ENCODE results near the gene PRKCH. TPM values are rescaled to one million over a fixed set of nuclear protein-coding genes. Genes with fewer than 3 reads are reported as not detected.

Gene PRKCH
- total and polyA plus RNA-seq, 9 of the 15 experiments (the other 6 are each of a cell fraction or from before 2014, with no cell fraction given) = 0.61 to 4.4 (median 4.0) TPM

DNA sequence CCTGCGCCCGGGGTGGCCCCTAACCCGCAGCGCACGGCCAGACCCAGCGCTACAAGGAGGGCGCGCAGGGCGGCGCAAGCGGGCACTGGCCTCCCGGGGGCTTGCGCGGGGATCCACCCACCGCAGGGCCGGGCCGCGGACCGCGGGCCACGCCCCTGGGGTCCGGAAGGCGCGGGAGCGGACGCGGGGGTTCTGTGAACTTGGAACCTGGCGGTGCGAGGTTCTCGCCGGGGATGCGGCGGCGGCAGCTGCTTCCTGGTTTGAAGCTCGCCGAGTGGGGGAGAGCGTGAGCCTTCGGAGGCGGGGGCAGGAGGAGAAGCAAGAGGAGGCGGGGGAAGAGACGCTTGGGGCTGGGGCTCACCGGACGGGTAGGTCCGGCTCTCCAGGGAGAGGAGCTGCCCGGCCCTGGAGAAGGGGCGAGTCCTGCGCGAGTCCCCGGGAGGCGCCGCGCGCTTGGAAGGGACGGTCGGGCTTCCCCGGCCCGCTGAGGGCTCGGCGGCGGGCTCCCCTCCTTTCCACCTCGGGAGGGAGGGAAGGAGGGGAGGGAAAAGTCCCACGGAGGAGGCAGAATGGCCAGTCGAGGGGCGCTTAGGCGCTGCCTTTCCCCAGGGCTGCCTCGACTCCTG lies at the start of gene PRKCH (continued):
- TF ChIP-seq, protein P1, sequence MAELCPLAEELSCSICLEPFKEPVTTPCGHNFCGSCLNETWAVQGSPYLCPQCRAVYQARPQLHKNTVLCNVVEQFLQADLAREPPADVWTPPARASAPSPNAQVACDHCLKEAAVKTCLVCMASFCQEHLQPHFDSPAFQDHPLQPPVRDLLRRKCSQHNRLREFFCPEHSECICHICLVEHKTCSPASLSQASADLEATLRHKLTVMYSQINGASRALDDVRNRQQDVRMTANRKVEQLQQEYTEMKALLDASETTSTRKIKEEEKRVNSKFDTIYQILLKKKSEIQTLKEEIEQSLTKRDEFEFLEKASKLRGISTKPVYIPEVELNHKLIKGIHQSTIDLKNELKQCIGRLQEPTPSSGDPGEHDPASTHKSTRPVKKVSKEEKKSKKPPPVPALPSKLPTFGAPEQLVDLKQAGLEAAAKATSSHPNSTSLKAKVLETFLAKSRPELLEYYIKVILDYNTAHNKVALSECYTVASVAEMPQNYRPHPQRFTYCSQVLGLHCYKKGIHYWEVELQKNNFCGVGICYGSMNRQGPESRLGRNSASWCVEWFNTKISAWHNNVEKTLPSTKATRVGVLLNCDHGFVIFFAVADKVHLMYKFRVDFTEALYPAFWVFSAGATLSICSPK (IDR thresholded peaks at IDR 0.05; ENCODE audit: borderline replicate concordance) = no peak
- TF ChIP-seq, protein P2, sequence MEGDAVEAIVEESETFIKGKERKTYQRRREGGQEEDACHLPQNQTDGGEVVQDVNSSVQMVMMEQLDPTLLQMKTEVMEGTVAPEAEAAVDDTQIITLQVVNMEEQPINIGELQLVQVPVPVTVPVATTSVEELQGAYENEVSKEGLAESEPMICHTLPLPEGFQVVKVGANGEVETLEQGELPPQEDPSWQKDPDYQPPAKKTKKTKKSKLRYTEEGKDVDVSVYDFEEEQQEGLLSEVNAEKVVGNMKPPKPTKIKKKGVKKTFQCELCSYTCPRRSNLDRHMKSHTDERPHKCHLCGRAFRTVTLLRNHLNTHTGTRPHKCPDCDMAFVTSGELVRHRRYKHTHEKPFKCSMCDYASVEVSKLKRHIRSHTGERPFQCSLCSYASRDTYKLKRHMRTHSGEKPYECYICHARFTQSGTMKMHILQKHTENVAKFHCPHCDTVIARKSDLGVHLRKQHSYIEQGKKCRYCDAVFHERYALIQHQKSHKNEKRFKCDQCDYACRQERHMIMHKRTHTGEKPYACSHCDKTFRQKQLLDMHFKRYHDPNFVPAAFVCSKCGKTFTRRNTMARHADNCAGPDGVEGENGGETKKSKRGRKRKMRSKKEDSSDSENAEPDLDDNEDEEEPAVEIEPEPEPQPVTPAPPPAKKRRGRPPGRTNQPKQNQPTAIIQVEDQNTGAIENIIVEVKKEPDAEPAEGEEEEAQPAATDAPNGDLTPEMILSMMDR (IDR thresholded peaks at IDR 0.05 in 2 of 3, conservative IDR thresholded peaks at IDR 0.05 in 1 of 3; ENCODE audit: insufficient read depth in 2 of 3, low read depth in 1 of 3, low read length in 3 of 3) = peak in 2 of 3 experiments; percentile 16 to 29; a peak in 2 of 6 replicates
- TF ChIP-seq NFIC (IDR thresholded peaks at IDR 0.05) = 0 out of 2 replicates have a peak, but pooled peaks have one; percentile 8
- peak; percentile 28; the same call in 1 of the 2 replicates for TF ChIP-seq CTBP1 (IDR thresholded peaks at IDR 0.05; ENCODE audit: borderline replicate concordance)
- TF ChIP-seq, protein P3, sequence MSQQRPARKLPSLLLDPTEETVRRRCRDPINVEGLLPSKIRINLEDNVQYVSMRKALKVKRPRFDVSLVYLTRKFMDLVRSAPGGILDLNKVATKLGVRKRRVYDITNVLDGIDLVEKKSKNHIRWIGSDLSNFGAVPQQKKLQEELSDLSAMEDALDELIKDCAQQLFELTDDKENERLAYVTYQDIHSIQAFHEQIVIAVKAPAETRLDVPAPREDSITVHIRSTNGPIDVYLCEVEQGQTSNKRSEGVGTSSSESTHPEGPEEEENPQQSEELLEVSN (IDR thresholded peaks at IDR 0.05; ENCODE audit: borderline replicate concordance in 1 of 2, extremely low read depth in 1 of 2, insufficient read depth in 1 of 2, insufficient read length in 1 of 2, low read depth in 1 of 2, low read length in 1 of 2, poor library complexity in 1 of 2, severe bottlenecking in 1 of 2) = peak in 1 of 2 experiments; percentile 61
- peak; percentile 33 for TF ChIP-seq TBP (optimal IDR thresholded peaks at IDR 0.05; ENCODE audit: low read depth, low read length)
- TF ChIP-seq ZNF778 (CRISPR knock-in tag; IDR thresholded peaks at IDR 0.05) = no peak
- peak; percentile 32 to 67; a peak in 3 of 4 replicates for TF ChIP-seq MAZ (CRISPR knock-in tag; conservative IDR thresholded peaks at IDR 0.05 in 1 of 2, IDR thresholded peaks at IDR 0.05 in 1 of 2)
- TF ChIP-seq NBN (IDR thresholded peaks at IDR 0.05; ENCODE audit: low read depth) = no peak
- no peak for TF ChIP-seq HCFC1 (IDR thresholded peaks at IDR 0.05; ENCODE audit: low read depth, low read length)
- TF ChIP-seq ELF1 (tag; IDR thresholded peaks at IDR 0.05) = peak; percentile 63; the same call in 1 of the 2 replicates
- peak; percentile 68; the same call in 1 of the 2 replicates for TF ChIP-seq ZBTB7A (IDR thresholded peaks at IDR 0.05; ENCODE audit: borderline replicate concordance, control insufficient read depth, low read depth, low read length)
- TF ChIP-seq ELF4 (CRISPR knock-in tag; IDR thresholded peaks at IDR 0.05) = no peak
- TF ChIP-seq RBM25 (IDR thresholded peaks at IDR 0.05; ENCODE audit: low read depth, low read length, severe bottlenecking) = no peak
- no peak for TF ChIP-seq ZNF175 (CRISPR knock-in tag; IDR thresholded peaks at IDR 0.05; ENCODE audit: low read depth)
- TF ChIP-seq NRF1 (conservative IDR thresholded peaks at IDR 0.05 in 1 of 2, IDR thresholded peaks at IDR 0.05 in 1 of 2) = peak in 1 of 2 experiments; percentile 40; a peak in 2 of 4 replicates
